SK-N-MC (cell line): ENCODE measurements around the gene CDC42EP1.

Source experiments
- EZH2 ChIP-seq: fragments of 200-600 bp; sonication (generic); IDR thresholded peaks from one replicate; pipeline ENCODE4 v1.6.1; 2017; ENCODE audit warnings: antibody characterized with exemption
- POLR2AphosphoS5 ChIP-seq: IDR thresholded peaks from 2 replicates; pipeline ENCODE4 v1.6.1; 2012; ENCODE audit warnings: mild to moderate bottlenecking, low read depth, low read length, borderline replicate concordance

DNA sequence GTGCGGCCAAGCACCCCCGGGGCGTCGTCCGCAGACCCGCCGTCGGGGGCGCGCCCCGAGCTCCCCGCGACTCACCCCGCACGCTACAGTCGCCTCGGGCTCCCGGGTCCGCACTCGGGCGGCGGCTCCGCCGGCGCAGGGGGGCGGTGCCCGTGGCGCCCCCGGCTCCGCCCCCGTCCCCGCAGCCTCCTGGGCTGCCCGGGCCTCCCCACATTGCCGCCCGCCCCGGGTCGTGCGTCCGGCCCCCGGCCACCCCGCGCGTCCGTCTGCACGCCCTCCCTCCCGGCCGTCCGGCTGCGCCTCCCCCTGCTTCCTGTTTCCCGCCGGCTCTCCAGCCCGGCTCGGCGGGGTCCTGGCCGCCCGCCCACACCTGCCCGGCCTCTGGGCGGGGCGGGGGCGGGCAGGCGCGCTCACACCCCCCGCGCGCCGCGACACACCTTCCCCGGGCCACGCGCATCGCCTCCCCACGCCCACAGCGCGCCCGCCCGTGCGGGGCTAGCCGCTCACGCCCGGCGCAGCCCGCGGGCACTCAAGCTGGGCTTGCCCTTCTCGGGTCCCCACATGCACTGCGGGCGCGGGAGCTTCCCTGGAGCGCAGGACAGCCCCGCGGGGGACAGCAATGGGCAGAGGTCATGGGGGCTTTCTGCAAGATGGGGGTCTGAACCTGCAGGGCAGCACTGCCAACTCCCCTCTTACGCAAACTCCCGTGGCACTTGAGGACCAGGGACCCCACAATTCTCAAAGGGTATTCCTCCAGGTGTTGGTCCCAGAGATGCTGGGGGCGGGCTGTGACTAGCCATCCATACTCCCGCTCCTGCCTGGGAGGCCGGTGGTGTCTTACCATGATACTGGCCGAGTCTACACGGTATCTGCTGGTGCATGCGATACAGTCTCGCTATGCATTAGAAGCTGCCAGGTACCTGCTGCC, 40.7 kb upstream of the CDC42EP1 start, which contains the start of gene CARD10:
- TF ChIP-seq EZH2 (no peak), POLR2AphosphoS5 (no peak)
